Cerebellar cortex (tissue), 1 donor: ENCODE data around the gene ATXN1.
A peak's percentile ranks its signal among the peaks of the same experiment; 100 is the strongest.
"Not testable (repeated sequence)": the region's sequence is repeated elsewhere in the genome, so short reads cannot be mapped to it uniquely, and the experiment has no call there.

Experiments
- DNase-seq: peaks from one replicate; pipeline ENCODE4 v3.0.0-alpha.2; 2015; ENCODE audit warnings: low spot score

ATXN1 gene

GRCh38 chr6:16720861-16721260 lies 40.4 kb downstream of the ATXN1 start:
- no peak for DNase-seq

GRCh38 chr6:16719488-16719887 lies 41.8 kb downstream of the ATXN1 start:
- no peak for DNase-seq

- no peak for DNase-seq
Observed at GRCh38 chr6:16718356-16718755, 42.9 kb downstream of the ATXN1 start.

GRCh38 chr6:16717275-16717942 lies 43.9 kb downstream of the ATXN1 start:
- peak; percentile 65 for DNase-seq

- DNase-seq: no peak
Observed at GRCh38 chr6:16716321-16716858, 44.9 kb downstream of the ATXN1 start.

- no peak for DNase-seq
Observed at GRCh38 chr6:16713597-16713996, 47.7 kb downstream of the ATXN1 start.

- peak; percentile 31 for DNase-seq
Observed at GRCh38 chr6:16712931-16713484, 48.3 kb downstream of the ATXN1 start.

- DNase-seq: no peak
Observed at GRCh38 chr6:16712255-16712930, 48.9 kb downstream of the ATXN1 start.

- DNase-seq: no peak
Observed at GRCh38 chr6:16711546-16712254, 49.6 kb downstream of the ATXN1 start.

- DNase-seq: no peak
Observed at GRCh38 chr6:16706911-16707783, 54.1 kb downstream of the ATXN1 start.

- DNase-seq: not testable (repeated sequence)
Observed at GRCh38 chr6:16706491-16706890, 54.8 kb downstream of the ATXN1 start.

- no peak for DNase-seq
Observed at GRCh38 chr6:16706029-16706428, 55.2 kb downstream of the ATXN1 start.

GRCh38 chr6:16705081-16705993 lies 55.9 kb downstream of the ATXN1 start:
- no peak for DNase-seq

GRCh38 chr6:16704401-16705045 lies 56.7 kb downstream of the ATXN1 start:
- no peak for DNase-seq

GRCh38 chr6:16702627-16703378 lies 58.5 kb downstream of the ATXN1 start:
- DNase-seq: not testable (repeated sequence)

GRCh38 chr6:16700916-16701234 lies 60.4 kb downstream of the ATXN1 start:
- DNase-seq: no peak

GRCh38 chr6:16700202-16700915 lies 60.9 kb downstream of the ATXN1 start:
- DNase-seq: no peak

- no peak for DNase-seq
Observed at GRCh38 chr6:16698997-16699868, 62.0 kb downstream of the ATXN1 start.
